ENCODE data around the gene TMEM72.

- TF ChIP-seq CTCF (IDR thresholded peaks at IDR 0.05) (no peak), PHF8 (IDR thresholded peaks at IDR 0.05; ENCODE audit: borderline replicate concordance, low read depth) (no peak), NPAS2 (CRISPR knock-in tag; IDR thresholded peaks at IDR 0.05; ENCODE audit: borderline replicate concordance) (no peak), EP300 (IDR thresholded peaks at IDR 0.05) (no peak), JUNB (IDR thresholded peaks at IDR 0.05) (no peak), POLR2A (IDR thresholded peaks at IDR 0.05; ENCODE audit: low read length) (no peak), USF2 (IDR thresholded peaks at IDR 0.05) (no peak), POLR2AphosphoS2 (conservative IDR thresholded peaks at IDR 0.05; ENCODE audit: low read length) (no peak)
Measured at GRCh38 chr10:44960088-44960460, 48.9 kb downstream of the TMEM72 start.
